Measurements from ENCODE around the gene APOA4. TPM values are rescaled to one million over a fixed set of nuclear protein-coding genes. Genes with fewer than 3 reads are reported as not detected.

APOA4 gene
- polyA plus RNA-seq, 1 of the 3 experiments (the other 2 are of a cell fraction) = not detected

DNA sequence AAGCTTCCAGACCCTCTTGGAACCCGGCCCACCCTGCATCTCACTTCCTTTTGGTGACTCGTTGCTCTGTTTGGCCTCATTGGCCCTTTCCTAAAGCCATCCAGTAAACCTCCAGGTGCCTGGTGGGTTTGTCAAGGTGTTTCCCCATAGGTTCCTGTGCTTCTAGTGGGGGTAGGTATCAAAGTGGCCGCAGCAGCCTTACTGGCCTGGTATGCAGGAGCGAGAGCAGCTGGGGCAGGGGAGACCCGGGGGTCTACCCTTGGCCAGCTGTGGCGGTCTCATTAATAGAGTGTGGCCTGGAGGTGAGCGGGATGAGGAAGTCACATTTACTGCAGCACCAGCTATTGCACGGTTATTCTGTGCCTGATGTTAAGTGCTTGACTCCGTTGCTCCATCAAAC is 4.1 kb downstream of the APOA4 start:
- no peaks in the 10 kb centered on the region for H4K20me1 ChIP-seq (ENCODE audit: insufficient read depth)
- no peaks in the 10 kb centered on the region for H3F3A ChIP-seq (replicated peaks; ENCODE audit: insufficient read depth)
- no peaks in the 10 kb centered on the region for H3K79me2 ChIP-seq (ENCODE audit: insufficient read depth)
- no peak overlapping the region for H3K4me3 ChIP-seq (ENCODE audit: low read depth in 2 of 2, low read length in 1 of 2)
- H3K9me3 ChIP-seq = no peaks in the 10 kb centered on the region
- ChIA-PET POLR2A (no interaction called here), CTCF (interaction anchor here (0.5 to 2.0 kb wide), 4 partner anchors 23 to 1408 kb away, joined by 3 to 6 read pairs (median 4); partner anchors contain the start of gene APOA5)
- no peaks in the 10 kb centered on the region for H3K9me2 ChIP-seq
- H3K27me3 ChIP-seq (ENCODE audit: insufficient read depth) = no peaks in the 10 kb centered on the region
- H3K4me1 ChIP-seq (ENCODE audit: control insufficient read depth in 1 of 2, insufficient read depth in 2 of 2, low read depth in 1 of 2, low read length in 1 of 2) = no peaks in the 10 kb centered on the region
- no peak for TF ChIP-seq YY1 (IDR thresholded peaks at IDR 0.05; ENCODE audit: low read depth)
- TF ChIP-seq SIN3A (IDR thresholded peaks at IDR 0.05; ENCODE audit: borderline replicate concordance, low read depth, low read length) = no peak
- TF ChIP-seq FOSL2 (IDR thresholded peaks at IDR 0.05; ENCODE audit: borderline replicate concordance, low read depth) = no peak
- TF ChIP-seq RXRA (IDR thresholded peaks at IDR 0.05; ENCODE audit: borderline replicate concordance, low read depth) = no peak
- TF ChIP-seq, protein P1, sequence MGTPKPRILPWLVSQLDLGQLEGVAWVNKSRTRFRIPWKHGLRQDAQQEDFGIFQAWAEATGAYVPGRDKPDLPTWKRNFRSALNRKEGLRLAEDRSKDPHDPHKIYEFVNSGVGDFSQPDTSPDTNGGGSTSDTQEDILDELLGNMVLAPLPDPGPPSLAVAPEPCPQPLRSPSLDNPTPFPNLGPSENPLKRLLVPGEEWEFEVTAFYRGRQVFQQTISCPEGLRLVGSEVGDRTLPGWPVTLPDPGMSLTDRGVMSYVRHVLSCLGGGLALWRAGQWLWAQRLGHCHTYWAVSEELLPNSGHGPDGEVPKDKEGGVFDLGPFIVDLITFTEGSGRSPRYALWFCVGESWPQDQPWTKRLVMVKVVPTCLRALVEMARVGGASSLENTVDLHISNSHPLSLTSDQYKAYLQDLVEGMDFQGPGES (IDR thresholded peaks at IDR 0.05; ENCODE audit: low read depth, low read length) = no peak
- no peak for TF ChIP-seq GATA2 (CRISPR knock-in tag; IDR thresholded peaks at IDR 0.05)
- no peak for TF ChIP-seq EZH2phosphoT487 (IDR thresholded peaks at IDR 0.05; ENCODE audit: borderline replicate concordance, low read depth)
- no peak for TF ChIP-seq MXI1 (IDR thresholded peaks at IDR 0.05; ENCODE audit: low read depth, low read length)
- no peak for TF ChIP-seq CTCF (IDR thresholded peaks at IDR 0.05)
- TF ChIP-seq USF1 (IDR thresholded peaks at IDR 0.05; ENCODE audit: borderline replicate concordance, low read depth) = no peak
- no peak for TF ChIP-seq GABPA (IDR thresholded peaks at IDR 0.05; ENCODE audit: low read depth)
- no peak for TF ChIP-seq FOXJ3 (CRISPR knock-in tag; IDR thresholded peaks at IDR 0.05)
- TF ChIP-seq NRF1 (IDR thresholded peaks at IDR 0.05; ENCODE audit: low read depth, low read length) = no peak
- TF ChIP-seq RFX5 (IDR thresholded peaks at IDR 0.05; ENCODE audit: low read length) = no peak
- WGBS (ENCODE audit: low lambda C conversion rate) = 81% methylated on average over 9 of the region's 9 CpGs
- DNase-seq = no peak
- no peak overlapping the region for H3K9ac ChIP-seq
- H2AFZ ChIP-seq (ENCODE audit: low read depth) = no peak overlapping the region
- no peak overlapping the region for H3K27ac ChIP-seq (ENCODE audit: low read depth in 2 of 2, low read length in 1 of 2)
- no peaks in the 10 kb centered on the region for H3K36me3 ChIP-seq (replicated peaks in 1 of 2; ENCODE audit: control insufficient read depth in 1 of 2, insufficient read depth in 2 of 2, low read length in 1 of 2)
- H3K4me2 ChIP-seq = no peak overlapping the region

DNA sequence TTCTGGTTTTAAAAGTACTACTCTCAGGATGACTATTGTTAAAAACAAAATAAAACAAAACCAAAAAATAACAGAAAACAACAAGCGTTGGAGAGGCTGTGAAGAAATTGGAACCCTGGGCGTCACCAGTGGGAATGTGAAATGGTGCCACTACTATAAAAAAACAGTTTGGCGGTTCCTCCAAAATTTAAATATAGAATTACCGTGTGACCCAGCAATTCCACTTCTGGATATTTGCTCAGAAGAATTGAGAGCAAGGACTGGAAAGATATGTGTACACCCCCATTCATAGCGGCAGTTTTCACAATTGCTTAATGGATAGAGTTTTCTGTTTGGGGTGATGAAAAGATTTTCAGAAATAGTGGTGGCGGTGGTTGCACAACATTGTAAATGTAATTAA is 8.6 kb downstream of the APOA4 start:
- no peaks in the 10 kb centered on the region for H3K9me3 ChIP-seq
- H3F3A ChIP-seq (replicated peaks; ENCODE audit: insufficient read depth) = no peaks in the 10 kb centered on the region
- no peak overlapping the region for H3K27ac ChIP-seq (ENCODE audit: low read depth in 2 of 2, low read length in 1 of 2)
- no peaks in the 10 kb centered on the region for H3K79me2 ChIP-seq (ENCODE audit: insufficient read depth)
- H2AFZ ChIP-seq (ENCODE audit: low read depth) = no peak overlapping the region
- ChIA-PET POLR2A (no interaction called here), CTCF (interaction anchor here (1.5 to 2.8 kb wide), 2 partner anchors 21 to 23 kb away, joined by 4 to 16 read pairs; partner anchors contain the start of gene APOA5)
- no peaks in the 10 kb centered on the region for H3K9me2 ChIP-seq
- 83% methylated on average over 6 of the region's 6 CpGs for WGBS (ENCODE audit: low lambda C conversion rate)
- no peaks in the 10 kb centered on the region for H4K20me1 ChIP-seq (ENCODE audit: insufficient read depth)
- no peaks in the 10 kb centered on the region for H3K27me3 ChIP-seq (ENCODE audit: insufficient read depth)
- no peak overlapping the region for H3K9ac ChIP-seq
- no peak overlapping the region for H3K4me2 ChIP-seq
- H3K4me1 ChIP-seq (ENCODE audit: control insufficient read depth in 1 of 2, insufficient read depth in 2 of 2, low read depth in 1 of 2, low read length in 1 of 2) = no peaks in the 10 kb centered on the region
- H3K4me3 ChIP-seq (ENCODE audit: low read depth in 2 of 2, low read length in 1 of 2) = no peak overlapping the region
- DNase-seq = no peak
- H3K36me3 ChIP-seq (replicated peaks in 1 of 2; ENCODE audit: control insufficient read depth in 1 of 2, insufficient read depth in 2 of 2, low read length in 1 of 2) = no peaks in the 10 kb centered on the region
- TF ChIP-seq USF1 (IDR thresholded peaks at IDR 0.05; ENCODE audit: borderline replicate concordance, low read depth) (no peak), RXRA (IDR thresholded peaks at IDR 0.05; ENCODE audit: borderline replicate concordance, low read depth) (no peak), USF2 (IDR thresholded peaks at IDR 0.05; ENCODE audit: borderline replicate concordance, low read depth, low read length) (no peak), SMC3 (IDR thresholded peaks at IDR 0.05; ENCODE audit: low read depth, low read length) (no peak), SIN3A (IDR thresholded peaks at IDR 0.05; ENCODE audit: borderline replicate concordance, low read depth, low read length) (no peak), FOXM1 (IDR thresholded peaks at IDR 0.05; ENCODE audit: low read depth) (no peak), TEAD4 (IDR thresholded peaks at IDR 0.05; ENCODE audit: borderline replicate concordance, insufficient read depth) (no peak)
- TF ChIP-seq, protein P1 (IDR thresholded peaks at IDR 0.05; ENCODE audit: low read depth, low read length) = no peak
- TF ChIP-seq, protein P2, sequence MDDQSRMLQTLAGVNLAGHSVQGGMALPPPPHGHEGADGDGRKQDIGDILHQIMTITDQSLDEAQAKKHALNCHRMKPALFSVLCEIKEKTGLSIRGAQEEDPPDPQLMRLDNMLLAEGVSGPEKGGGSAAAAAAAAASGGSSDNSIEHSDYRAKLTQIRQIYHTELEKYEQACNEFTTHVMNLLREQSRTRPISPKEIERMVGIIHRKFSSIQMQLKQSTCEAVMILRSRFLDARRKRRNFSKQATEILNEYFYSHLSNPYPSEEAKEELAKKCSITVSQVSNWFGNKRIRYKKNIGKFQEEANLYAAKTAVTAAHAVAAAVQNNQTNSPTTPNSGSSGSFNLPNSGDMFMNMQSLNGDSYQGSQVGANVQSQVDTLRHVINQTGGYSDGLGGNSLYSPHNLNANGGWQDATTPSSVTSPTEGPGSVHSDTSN (IDR thresholded peaks at IDR 0.05) = no peak

Measured in SK-N-SH (cell line).